GM13976 (cell line): Measurements from ENCODE around the gene WDFY4.

Source experiments
- DNase-seq: peaks from one replicate; pipeline ENCODE4 v3.0.0; 2012; ENCODE audit warnings: low spot score
- CTCF ChIP-seq: IDR thresholded peaks from 2 replicates; pipeline ENCODE4 v1.5.1; 2012; ENCODE audit warnings: borderline replicate concordance, mild to moderate bottlenecking; ENCODE audit not compliant: insufficient read depth; ENCODE audit errors: extremely low read depth, missing control alignments, control extremely low read depth
- in situ Hi-C: fragments of 300-500 bp; cut with MboI; formaldehyde crosslinking; loops from one replicate; pipeline ENCODE4 v1.12.0; 2022; ENCODE audit warnings: low sequenced_read_pairs, mixed read lengths, inconsistent platforms; ENCODE audit not compliant: unreplicated experiment

Gene WDFY4

GRCh38 chr10:49001402-49001801 lies 316.7 kb downstream of the WDFY4 start:
- DNase-seq = no peak
- in situ Hi-C loops = no loop called here
- no peak for TF ChIP-seq CTCF

- no peak for TF ChIP-seq CTCF
- in situ Hi-C loops = no loop called here
- no peak for DNase-seq
Observed at GRCh38 chr10:49001870-49002672, 317.4 kb downstream of the WDFY4 start.

GRCh38 chr10:49005270-49005669 lies 320.6 kb downstream of the WDFY4 start:
- DNase-seq = no peak
- TF ChIP-seq CTCF = no peak
- in situ Hi-C loops = no loop called here

- DNase-seq = no peak
- in situ Hi-C loops = no loop called here
- TF ChIP-seq CTCF = no peak
Observed at GRCh38 chr10:49007129-49007528, 322.5 kb downstream of the WDFY4 start.

- in situ Hi-C loops = no loop called here
- DNase-seq = no peak
- no peak for TF ChIP-seq CTCF
Observed at GRCh38 chr10:49008091-49008490, 323.4 kb downstream of the WDFY4 start.

GRCh38 chr10:49008505-49009198 lies 324.0 kb downstream of the WDFY4 start:
- in situ Hi-C loops = no loop called here
- no peak for TF ChIP-seq CTCF

More at GRCh38 chr10:49008505-49009198, 324.0 kb downstream of the WDFY4 start:
- no peak for DNase-seq
